ELR (cell line): Measurements from ENCODE around the gene MUC16.
"Not testable (repeated sequence)": the region's sequence is repeated elsewhere in the genome, so short reads cannot be mapped to it uniquely, and the experiment has no call there.

Source experiments
- DNase-seq: peaks from one replicate; pipeline ENCODE4 v3.0.0-alpha.2; 2015; ENCODE audit warnings: low read depth

Gene MUC16

GRCh38 chr19:9009935-9010651 is at the start of gene MUC16:
TSS of gene MUC16 (minus strand) at chr19:9010409.
- no peak for DNase-seq

- DNase-seq = no peak
Measured at GRCh38 chr19:9058905-9059667, 48.9 kb upstream of the MUC16 start.

- no peak for DNase-seq
Measured at GRCh38 chr19:9057505-9058258, 47.5 kb upstream of the MUC16 start.

- not testable (repeated sequence) for DNase-seq
Measured at GRCh38 chr19:9056131-9056530, 45.9 kb upstream of the MUC16 start.

- no peak for DNase-seq
Measured at GRCh38 chr19:9054765-9055164, 44.6 kb upstream of the MUC16 start.

- no peak for DNase-seq
Measured at GRCh38 chr19:9054207-9054606, 44.0 kb upstream of the MUC16 start.

- DNase-seq = not testable (repeated sequence)
Measured at GRCh38 chr19:9053674-9054073, 43.5 kb upstream of the MUC16 start.

GRCh38 chr19:9052894-9053293 is 42.7 kb upstream of the MUC16 start:
- DNase-seq = no peak

- DNase-seq = no peak
Measured at GRCh38 chr19:9046694-9047093, 36.5 kb upstream of the MUC16 start.

- no peak for DNase-seq
Measured at GRCh38 chr19:9044449-9044848, 34.2 kb upstream of the MUC16 start.

GRCh38 chr19:9043524-9043923 is 33.3 kb upstream of the MUC16 start:
- DNase-seq = no peak

GRCh38 chr19:9041023-9041422 is 30.8 kb upstream of the MUC16 start:
- DNase-seq = no peak

GRCh38 chr19:9040131-9040530 is 29.9 kb upstream of the MUC16 start:
- DNase-seq = no peak

GRCh38 chr19:9039728-9040127 is 29.5 kb upstream of the MUC16 start:
- DNase-seq = no peak

GRCh38 chr19:9037400-9038062 is 27.3 kb upstream of the MUC16 start:
- DNase-seq = no peak

- DNase-seq = no peak
Measured at GRCh38 chr19:9032136-9032631, 22.0 kb upstream of the MUC16 start.

- no peak for DNase-seq
Measured at GRCh38 chr19:9018163-9018875, 8.1 kb upstream of the MUC16 start.

- no peak for DNase-seq
Measured at GRCh38 chr19:9014803-9015202, 4.6 kb upstream of the MUC16 start.

- no peak for DNase-seq
Measured at GRCh38 chr19:9013988-9014387, 3.8 kb upstream of the MUC16 start.

GRCh38 chr19:9011875-9012274 is 1.7 kb upstream of the MUC16 start:
- DNase-seq = no peak

- no peak for DNase-seq
Measured at GRCh38 chr19:9010693-9011092, 484 bp upstream of the MUC16 start.
